OCI-LY7 (cell line): Measurements from ENCODE around the gene PXDN. TPM values are rescaled to one million over a fixed set of nuclear protein-coding genes. Genes with fewer than 3 reads are reported as not detected.

Experiments
- BruUV-seq: library from RNA; stranded (reverse); fragments of 400-500 nt; replicated peaks from 2 replicates; lab custom pipeline; 2021; lab: Mats Ljungman, UMichigan
- CTCF ChIA-PET: fragments of 300-600 bp; sonication (Branson Sonifier 250); formaldehyde crosslinking; loops from one replicate; lab custom pipeline; 2022; ENCODE audit warnings: antibody characterized with exemption; ENCODE audit not compliant: unreplicated experiment; lab: Charles Lee
- POLR2A ChIA-PET: fragments of 300-600 bp; sonication (Branson Sonifier 250); formaldehyde crosslinking; loops from one replicate; lab custom pipeline; 2022; ENCODE audit warnings: antibody characterized with exemption; lab: Charles Lee
- DNase-seq: peaks from one replicate; pipeline ENCODE4 v3.0.0-alpha.2; 2015; ENCODE audit warnings: low spot score
- H2AFZ ChIP-seq: fragments of 200-600 bp; sonication (generic), shearing (Covaris generic); 2 replicates; pipeline ENCODE4 v1.6.1; 2014; ENCODE audit warnings: mild to moderate bottlenecking, antibody characterized with exemption, low read length, moderate library complexity
- H3K27ac ChIP-seq: fragments of 200-600 bp; sonication (generic); 2 replicates; pipeline ENCODE4 v1.5.1; 2014; ENCODE audit warnings: mixed run types, low read depth, mild to moderate bottlenecking, moderate library complexity, low read length, inconsistent platforms; ENCODE audit not compliant: poor library complexity, severe bottlenecking
- H3K36me3 ChIP-seq: fragments of 200-600 bp; sonication (generic); 2 replicates; pipeline ENCODE4 v1.6.1; 2014; ENCODE audit warnings: mild to moderate bottlenecking, antibody characterized with exemption, low read length, moderate library complexity, mixed read lengths; ENCODE audit not compliant: insufficient read depth
- H3K4me1 ChIP-seq: fragments of 200-600 bp; sonication (generic); 2 replicates; pipeline ENCODE4 v1.5.1; 2014; ENCODE audit warnings: mild to moderate bottlenecking, low read length; ENCODE audit not compliant: insufficient read depth, poor library complexity, severe bottlenecking
- H3K4me2 ChIP-seq: fragments of 200-600 bp; sonication (generic); 2 replicates; pipeline ENCODE4 v1.6.1; 2014; ENCODE audit warnings: mild to moderate bottlenecking, low read length
- H3K4me3 ChIP-seq: fragments of 200-600 bp; sonication (generic); 2 replicates; pipeline ENCODE4 v1.5.1; 2014; ENCODE audit warnings: mild to moderate bottlenecking, low read depth, low read length; ENCODE audit not compliant: poor library complexity, severe bottlenecking
- H3K79me2 ChIP-seq: fragments of 200-600 bp; sonication (generic); 2 replicates; pipeline ENCODE4 v1.6.1; 2016; ENCODE audit warnings: low read depth, mild to moderate bottlenecking, low read length, moderate library complexity, mixed read lengths; ENCODE audit not compliant: insufficient read depth
- H3K9me2 ChIP-seq: fragments of 200-600 bp; sonication (generic); 2 replicates; pipeline ENCODE4 v1.6.1; 2016; ENCODE audit warnings: mild to moderate bottlenecking, low read length, mixed read lengths; ENCODE audit not compliant: insufficient read depth
- H3K9me3 ChIP-seq: fragments of 200-600 bp; sonication (generic); 2 replicates; pipeline ENCODE4 v1.6.1; 2014; ENCODE audit warnings: mild to moderate bottlenecking, mixed run types, low read length, mixed read lengths
- H4K20me1 ChIP-seq: fragments of 200-600 bp; sonication (generic); 2 replicates; pipeline ENCODE4 v1.6.1; 2014; ENCODE audit warnings: mild to moderate bottlenecking, antibody characterized with exemption, low read length, moderate library complexity, mixed read lengths; ENCODE audit not compliant: insufficient read depth
- EZH2phosphoT487 ChIP-seq: fragments of 200-600 bp; sonication (generic); IDR thresholded peaks from 2 replicates; pipeline ENCODE4 v1.6.1; 2018; ENCODE audit warnings: low read depth, borderline replicate concordance, mild to moderate bottlenecking, mixed run types, antibody characterized with exemption, low read length, moderate library complexity, mixed read lengths
- intact Hi-C: fragments of 100-400 bp; cut with micrococcal nuclease; formaldehyde crosslinking; loops from one replicate; pipeline ENCODE4 v1.10.0; 2022; ENCODE audit not compliant: unreplicated experiment
- total RNA-seq, 2 experiments: library from RNA; depleted of rRNA in 1 of 2; stranded (reverse); fragments of >200 nt in 1 of 2; shearing (Covaris generic) in 1 of 2; gene quantifications; 2 replicates each; pipeline ENCODE4 v1.2.3, GENCODE V29; 2014 to 2022
- TF ChIP-seq, protein P1 (sequence below): fragments of 200-600 bp; sonication (generic); conservative IDR thresholded peaks from 2 replicates; pipeline ENCODE4 v1.5.1; 2014; ENCODE audit warnings: mild to moderate bottlenecking, antibody characterized with exemption, low read length, moderate library complexity, mixed read lengths

PXDN gene
- total RNA-seq, 2 experiments from 2014 or later: not detected

DNA sequence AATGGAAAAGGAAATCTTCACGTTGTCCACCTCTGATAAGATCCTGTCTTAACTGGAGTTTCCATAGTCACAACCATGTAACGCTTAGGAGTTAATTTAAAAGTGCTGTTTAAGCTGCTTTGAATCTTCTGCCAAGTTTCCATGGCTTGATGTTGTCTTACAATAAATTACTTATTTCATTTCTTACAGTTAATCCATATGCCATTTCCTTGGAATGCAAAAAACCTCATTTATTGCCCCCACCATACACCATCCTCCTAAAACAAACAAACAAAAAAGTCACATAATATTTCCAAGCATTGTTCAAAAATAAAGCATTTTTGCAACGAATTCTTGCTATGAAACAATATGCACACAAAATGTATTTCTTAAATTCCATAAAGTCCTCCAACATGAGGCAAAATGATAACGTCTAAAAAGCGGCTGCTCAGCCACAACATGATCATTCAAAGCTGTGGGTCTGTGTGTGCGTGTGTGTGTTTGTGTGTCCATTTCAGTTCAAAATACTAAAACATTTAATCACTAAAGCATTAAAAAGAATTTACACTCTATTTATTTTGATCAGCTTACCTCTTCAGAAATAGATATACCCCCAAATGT is 46.8 kb upstream of the PXDN start:
- BruUV-seq: no TSS peak
- no peaks in the 10 kb centered on the region for H3K79me2 ChIP-seq
- CTCF ChIA-PET: no interaction called here

DNA sequence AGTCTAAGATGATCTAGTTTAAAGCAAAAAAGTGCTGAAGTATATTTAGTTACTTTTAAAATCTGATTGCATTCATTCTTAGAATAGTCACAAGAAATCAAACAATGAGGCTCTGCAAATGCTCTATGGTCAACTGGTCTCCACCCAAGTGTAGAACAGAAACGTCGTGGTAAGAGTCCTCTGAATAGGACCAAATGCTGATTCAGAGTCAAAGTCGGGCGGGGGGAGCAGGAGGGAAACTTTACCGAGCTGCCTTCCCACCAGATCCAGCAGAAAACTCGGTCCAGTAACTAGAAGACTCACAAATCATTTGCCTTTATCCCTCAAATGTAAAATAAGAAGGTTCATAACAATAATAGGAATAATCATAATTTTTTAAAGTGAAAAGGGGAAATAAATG is 46.2 kb upstream of the PXDN start:
- POLR2A ChIA-PET: no interaction called here

More for the DNA sequence above, 46.8 kb upstream of the PXDN start:
- no peak for TF ChIP-seq EZH2phosphoT487
- TF ChIP-seq, protein P1, sequence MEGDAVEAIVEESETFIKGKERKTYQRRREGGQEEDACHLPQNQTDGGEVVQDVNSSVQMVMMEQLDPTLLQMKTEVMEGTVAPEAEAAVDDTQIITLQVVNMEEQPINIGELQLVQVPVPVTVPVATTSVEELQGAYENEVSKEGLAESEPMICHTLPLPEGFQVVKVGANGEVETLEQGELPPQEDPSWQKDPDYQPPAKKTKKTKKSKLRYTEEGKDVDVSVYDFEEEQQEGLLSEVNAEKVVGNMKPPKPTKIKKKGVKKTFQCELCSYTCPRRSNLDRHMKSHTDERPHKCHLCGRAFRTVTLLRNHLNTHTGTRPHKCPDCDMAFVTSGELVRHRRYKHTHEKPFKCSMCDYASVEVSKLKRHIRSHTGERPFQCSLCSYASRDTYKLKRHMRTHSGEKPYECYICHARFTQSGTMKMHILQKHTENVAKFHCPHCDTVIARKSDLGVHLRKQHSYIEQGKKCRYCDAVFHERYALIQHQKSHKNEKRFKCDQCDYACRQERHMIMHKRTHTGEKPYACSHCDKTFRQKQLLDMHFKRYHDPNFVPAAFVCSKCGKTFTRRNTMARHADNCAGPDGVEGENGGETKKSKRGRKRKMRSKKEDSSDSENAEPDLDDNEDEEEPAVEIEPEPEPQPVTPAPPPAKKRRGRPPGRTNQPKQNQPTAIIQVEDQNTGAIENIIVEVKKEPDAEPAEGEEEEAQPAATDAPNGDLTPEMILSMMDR: no peak
- Histone ChIP-seq H3K9me3 (no peaks in the 10 kb centered on the region), H2AFZ (no peak overlapping the region), H3K9me2 (no peaks in the 10 kb centered on the region), H3K4me3 (no peak overlapping the region), H3K27ac (no peak overlapping the region), H3K4me2 (no peak overlapping the region), H3K4me1 (no peaks in the 10 kb centered on the region), H4K20me1 (no peaks in the 10 kb centered on the region), H3K36me3 (no peaks in the 10 kb centered on the region)
- DNase-seq: no peak
- intact Hi-C loops: no loop called here
- POLR2A ChIA-PET: no interaction called here

DNA sequence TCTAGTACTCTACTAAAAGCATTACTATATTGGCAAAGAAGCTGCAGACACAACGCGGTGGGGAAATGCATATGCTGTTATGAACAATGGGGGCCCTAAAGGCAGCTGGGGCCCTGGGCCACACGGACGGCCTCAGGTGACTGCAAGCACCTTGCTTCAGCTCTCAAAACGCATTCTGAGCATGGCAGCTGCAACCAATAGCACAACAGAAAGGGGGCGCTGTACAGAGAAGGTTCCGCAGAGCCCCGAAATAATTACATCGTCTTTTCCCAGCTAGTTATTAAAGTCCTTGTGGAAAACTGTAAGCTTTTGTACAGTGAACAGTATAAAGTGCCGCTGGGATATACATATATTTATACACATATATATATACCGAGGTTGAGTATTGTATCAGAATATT is 45.3 kb upstream of the PXDN start:
- Histone ChIP-seq H3K36me3 (no peaks in the 10 kb centered on the region), H4K20me1 (no peaks in the 10 kb centered on the region), H3K4me2 (no peak overlapping the region), H3K79me2 (no peaks in the 10 kb centered on the region), H3K4me1 (no peaks in the 10 kb centered on the region), H3K9me2 (no peaks in the 10 kb centered on the region), H3K27ac (no peak overlapping the region), H3K4me3 (no peak overlapping the region), H2AFZ (no peak overlapping the region), H3K9me3 (no peaks in the 10 kb centered on the region)
- ChIA-PET POLR2A (no interaction called here), CTCF (no interaction called here)
- no peak for TF ChIP-seq EZH2phosphoT487
- TF ChIP-seq, protein P1: peak; percentile 36; the same call in 1 of the 2 replicates
- intact Hi-C loops: no loop called here
- no peak for DNase-seq
- BruUV-seq: no TSS peak

More for the DNA sequence above, 46.2 kb upstream of the PXDN start:
- DNase-seq: no peak
- CTCF ChIA-PET: no interaction called here
- Histone ChIP-seq H3K79me2 (no peaks in the 10 kb centered on the region), H3K9me2 (no peaks in the 10 kb centered on the region), H3K27ac (no peak overlapping the region), H2AFZ (no peak overlapping the region), H4K20me1 (no peaks in the 10 kb centered on the region), H3K4me3 (no peak overlapping the region), H3K36me3 (no peaks in the 10 kb centered on the region), H3K9me3 (no peaks in the 10 kb centered on the region), H3K4me2 (no peak overlapping the region), H3K4me1 (no peaks in the 10 kb centered on the region)
- TF ChIP-seq, protein P1: no peak
- no peak for TF ChIP-seq EZH2phosphoT487
- BruUV-seq: no TSS peak
- intact Hi-C loops: no loop called here
